PC-9 (cell line): ENCODE results near the gene ZNF562. TPM values are rescaled to one million over a fixed set of nuclear protein-coding genes. Genes with fewer than 3 reads are reported as not detected.

Source experiments
- BruUV-seq: library from RNA; stranded (reverse); fragments of 400-500 nt; replicated peaks from 2 replicates; lab custom pipeline; 2021; lab: Mats Ljungman, UMichigan
- CTCF ChIA-PET: fragments of 300-600 bp; sonication (Branson Sonifier 250); formaldehyde crosslinking; loops from one replicate; lab custom pipeline; 2022; ENCODE audit warnings: antibody characterized with exemption; lab: Charles Lee
- POLR2A ChIA-PET: fragments of 300-600 bp; sonication (Branson Sonifier 250); formaldehyde crosslinking; loops from one replicate; lab custom pipeline; 2022; ENCODE audit warnings: antibody characterized with exemption; ENCODE audit not compliant: unreplicated experiment; lab: Charles Lee
- DNase-seq, 2 experiments: peaks; one replicate each; pipeline versions ENCODE4 v3.0.0 to v3.0.0-alpha.2; 2015 to 2022; ENCODE audit warnings: mixed read lengths in 1 of 2
- H2AFZ ChIP-seq: fragments of 200-600 bp; sonication (generic); 2 replicates; pipeline ENCODE4 v1.8.1; 2017; ENCODE audit warnings: antibody characterized with exemption
- H3F3A ChIP-seq: fragments of 200-600 bp; sonication (generic); 2 replicates; pipeline ENCODE4 v1.8.1; 2017; ENCODE audit warnings: antibody characterized with exemption, mild to moderate bottlenecking, low read depth; ENCODE audit not compliant: insufficient read depth
- H3K27ac ChIP-seq: fragments of 200-600 bp; sonication (generic); 2 replicates; pipeline ENCODE4 v1.6.1; 2016; ENCODE audit warnings: mixed run types
- H3K27me3 ChIP-seq: fragments of 200-600 bp; sonication (generic); 2 replicates; pipeline ENCODE4 v1.6.1; 2016; ENCODE audit warnings: low read depth, mixed run types; ENCODE audit not compliant: insufficient read depth
- H3K36me3 ChIP-seq: fragments of 200-600 bp; sonication (generic); 2 replicates; pipeline ENCODE4 v1.6.1; 2016; ENCODE audit warnings: low read depth, mixed run types
- H3K4me1 ChIP-seq: fragments of 200-600 bp; sonication (generic); replicated peaks from 2 replicates; pipeline ENCODE4 v1.6.1; 2016; ENCODE audit warnings: mixed run types; ENCODE audit not compliant: insufficient read depth
- H3K4me2 ChIP-seq: fragments of 200-600 bp; sonication (generic); 2 replicates; pipeline ENCODE4 v1.6.1; 2017; ENCODE audit warnings: mixed run types
- H3K4me3 ChIP-seq: fragments of 200-600 bp; sonication (generic); 2 replicates; pipeline ENCODE4 v1.6.1; 2016; ENCODE audit warnings: mixed run types
- H3K79me2 ChIP-seq: fragments of 200-600 bp; sonication (generic); 2 replicates; pipeline ENCODE4 v1.6.1; 2017; ENCODE audit warnings: low read depth, mixed run types
- H3K9me2 ChIP-seq: fragments of 200-600 bp; sonication (generic); 2 replicates; pipeline ENCODE4 v1.8.1; 2017; ENCODE audit warnings: mild to moderate bottlenecking; ENCODE audit not compliant: insufficient read depth
- H3K9me3 ChIP-seq: fragments of 200-600 bp; sonication (generic); 2 replicates; pipeline ENCODE4 v1.8.1; 2016; ENCODE audit warnings: low read depth; ENCODE audit not compliant: insufficient read depth
- H4K20me1 ChIP-seq: fragments of 200-600 bp; sonication (generic); 2 replicates; pipeline ENCODE4 v1.8.1; 2017; ENCODE audit not compliant: insufficient read depth
- EZH2 ChIP-seq: fragments of 200-600 bp; sonication (generic); IDR thresholded peaks from 2 replicates; pipeline ENCODE4 v1.8.0; 2017; ENCODE audit warnings: antibody characterized with exemption, low read depth
- intact Hi-C: fragments of 100-400 bp; cut with micrococcal nuclease; formaldehyde crosslinking; loops from one replicate; pipeline ENCODE4 v1.10.0; 2022; ENCODE audit not compliant: unreplicated experiment
- total RNA-seq: library from RNA; stranded (reverse); gene quantifications from 2 replicates; pipeline ENCODE4 v1.2.3, GENCODE V29; 2021
- TF ChIP-seq, protein P1 (sequence below): fragments of 200-600 bp; sonication (generic); conservative IDR thresholded peaks from 2 replicates; pipeline ENCODE4 v1.6.1; 2017; ENCODE audit warnings: mixed run types, antibody characterized with exemption, mild to moderate bottlenecking, moderate library complexity

Gene ZNF562
- total RNA-seq, 1 experiment from 2014 or later, result 26.0 TPM

DNA sequence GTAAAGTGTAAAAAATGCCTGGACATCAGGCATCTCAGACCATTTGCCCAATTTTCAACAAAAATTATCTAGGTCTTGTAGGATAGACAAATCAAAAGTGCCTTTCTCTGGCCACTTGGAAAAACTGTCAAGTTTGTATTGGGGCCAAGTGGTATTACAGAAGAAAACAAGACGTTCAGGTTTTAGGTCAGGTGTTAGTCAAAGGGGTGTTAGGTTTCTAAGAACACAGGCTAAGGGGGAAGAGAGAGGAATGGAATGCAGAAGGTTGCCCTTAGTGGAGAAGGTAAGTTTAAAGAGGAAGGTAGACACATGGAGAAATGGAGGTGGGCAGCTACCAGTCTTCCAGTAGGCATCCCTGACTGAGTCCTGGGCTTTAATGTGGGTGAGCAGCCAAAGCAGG is 33.9 kb downstream of the ZNF562 start:
- Histone ChIP-seq H2AFZ (no peak overlapping the region), H3K4me2 (peak overlapping the region; percentile 45), H3K9me3 (no peaks in the 10 kb centered on the region), H3K9me2 (no peaks in the 10 kb centered on the region), H3K4me1 (peaks cover 17% of the 10 kb centered on the region), H3F3A (peaks cover 10% of the 10 kb centered on the region), H4K20me1 (no peaks in the 10 kb centered on the region), H3K79me2 (no peaks in the 10 kb centered on the region), H3K27ac (no peak overlapping the region), H3K36me3 (no peaks in the 10 kb centered on the region), H3K4me3 (no peak overlapping the region), H3K27me3 (no peaks in the 10 kb centered on the region)
- peak; percentile 6 to 82 for DNase-seq
- POLR2A ChIA-PET, result no interaction called here
- CTCF ChIA-PET, result no interaction called here
- TF ChIP-seq, protein P1, sequence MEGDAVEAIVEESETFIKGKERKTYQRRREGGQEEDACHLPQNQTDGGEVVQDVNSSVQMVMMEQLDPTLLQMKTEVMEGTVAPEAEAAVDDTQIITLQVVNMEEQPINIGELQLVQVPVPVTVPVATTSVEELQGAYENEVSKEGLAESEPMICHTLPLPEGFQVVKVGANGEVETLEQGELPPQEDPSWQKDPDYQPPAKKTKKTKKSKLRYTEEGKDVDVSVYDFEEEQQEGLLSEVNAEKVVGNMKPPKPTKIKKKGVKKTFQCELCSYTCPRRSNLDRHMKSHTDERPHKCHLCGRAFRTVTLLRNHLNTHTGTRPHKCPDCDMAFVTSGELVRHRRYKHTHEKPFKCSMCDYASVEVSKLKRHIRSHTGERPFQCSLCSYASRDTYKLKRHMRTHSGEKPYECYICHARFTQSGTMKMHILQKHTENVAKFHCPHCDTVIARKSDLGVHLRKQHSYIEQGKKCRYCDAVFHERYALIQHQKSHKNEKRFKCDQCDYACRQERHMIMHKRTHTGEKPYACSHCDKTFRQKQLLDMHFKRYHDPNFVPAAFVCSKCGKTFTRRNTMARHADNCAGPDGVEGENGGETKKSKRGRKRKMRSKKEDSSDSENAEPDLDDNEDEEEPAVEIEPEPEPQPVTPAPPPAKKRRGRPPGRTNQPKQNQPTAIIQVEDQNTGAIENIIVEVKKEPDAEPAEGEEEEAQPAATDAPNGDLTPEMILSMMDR, result no peak
- TF ChIP-seq EZH2, result no peak
- BruUV-seq, result no TSS peak
- intact Hi-C loops, result no loop called here

DNA sequence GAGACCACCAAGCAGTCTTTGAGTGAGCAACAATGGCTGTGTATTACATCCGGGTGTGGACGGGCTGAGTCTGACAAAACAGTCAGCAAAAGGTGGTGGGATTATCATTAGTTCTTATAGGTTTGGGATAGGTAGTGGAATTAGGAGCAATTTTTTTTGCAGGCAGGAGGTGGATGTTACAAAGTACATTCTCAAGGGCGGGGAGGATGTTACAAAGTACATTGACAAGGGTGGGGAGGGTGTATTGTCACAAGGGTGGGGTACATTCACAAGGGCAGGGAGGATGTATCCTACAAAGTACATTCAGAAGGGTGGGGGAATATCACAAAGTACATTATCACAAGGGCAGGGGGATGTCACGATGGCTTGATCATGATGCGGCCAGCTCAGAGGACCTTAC is 38.9 kb downstream of the ZNF562 start:
- Histone ChIP-seq H3K4me2 (no peak overlapping the region), H3K9me3 (0 out of 2 replicates have a peak, but pooled peaks cover 2% of the 10 kb centered on the region), H3K36me3 (no peaks in the 10 kb centered on the region), H4K20me1 (no peaks in the 10 kb centered on the region), H3F3A (peaks cover 6% of the 10 kb centered on the region; the same call in 1 of the 2 replicates), H3K27me3 (no peaks in the 10 kb centered on the region), H3K79me2 (no peaks in the 10 kb centered on the region), H3K27ac (no peak overlapping the region), H3K9me2 (no peaks in the 10 kb centered on the region), H3K4me1 (peaks cover 9% of the 10 kb centered on the region; the same call in 1 of the 2 replicates), H2AFZ (no peak overlapping the region), H3K4me3 (no peak overlapping the region)
- no peak for DNase-seq
- BruUV-seq, result no TSS peak
- no peak for TF ChIP-seq EZH2
- TF ChIP-seq, protein P1, result no peak
- ChIA-PET POLR2A (interaction anchor here (0.6 kb wide), 1 partner anchor 604 kb away, joined by 3 read pairs; no protein-coding TSS in a partner anchor), CTCF (no interaction called here)
- intact Hi-C loops, result no loop called here

DNA sequence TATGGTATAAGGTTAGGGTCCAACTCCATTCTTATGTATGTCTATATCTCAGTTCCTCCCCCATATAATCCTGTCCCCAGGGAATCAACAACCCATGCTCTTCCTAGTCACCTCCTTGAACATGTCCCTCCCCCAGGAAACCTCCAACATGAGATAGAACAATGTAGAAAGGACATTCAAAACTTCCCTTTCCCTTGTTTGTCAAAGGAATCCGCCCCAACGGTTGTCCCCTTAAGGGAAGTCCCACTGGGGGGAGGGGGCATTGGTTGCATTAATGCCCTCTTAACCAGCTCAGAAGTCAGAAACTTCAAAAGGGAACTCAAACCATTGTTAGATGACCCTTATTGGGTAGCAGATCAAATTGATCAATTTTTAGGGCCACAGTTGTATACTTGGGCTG is 47.0 kb downstream of the ZNF562 start:
- TF ChIP-seq, protein P1, result no peak
- no peak for TF ChIP-seq EZH2
- Histone ChIP-seq H3F3A (no peaks in the 10 kb centered on the region; the same call in 1 of the 2 replicates), H3K9me3 (no peaks in the 10 kb centered on the region), H3K4me1 (no peaks in the 10 kb centered on the region), H3K9me2 (no peaks in the 10 kb centered on the region), H3K79me2 (0 out of 2 replicates have a peak, but pooled peaks cover 1% of the 10 kb centered on the region), H3K27me3 (no peaks in the 10 kb centered on the region), H4K20me1 (no peaks in the 10 kb centered on the region), H3K4me2 (no peak overlapping the region), H2AFZ (no peak overlapping the region), H3K4me3 (no peak overlapping the region), H3K27ac (no peak overlapping the region), H3K36me3 (no peaks in the 10 kb centered on the region)
- intact Hi-C loops, result loop anchor here (5.0 to 10.0 kb wide), 2 partner anchors 287 to 491 kb away; no protein-coding TSS in a partner anchor
- DNase-seq, result no peak
- BruUV-seq, result no TSS peak
- ChIA-PET POLR2A (no interaction called here), CTCF (no interaction called here)
